Kidney epithelial cell (primary cell): Measurements from ENCODE around the gene XKR8. TPM values are rescaled to one million over a fixed set of nuclear protein-coding genes. Genes with fewer than 3 reads are reported as not detected.

Experiments
- DNase-seq: peaks from one replicate; pipeline ENCODE4 v3.0.0-alpha.2; 2010; ENCODE audit warnings: low read depth
- H3K27me3 ChIP-seq: 2 replicates; pipeline ENCODE4 v1.6.0; 2011; ENCODE audit warnings: low read length; ENCODE audit not compliant: control insufficient read depth, insufficient read depth
- H3K36me3 ChIP-seq: 2 replicates; pipeline ENCODE4 v1.5.1; 2011; ENCODE audit warnings: low read length; ENCODE audit not compliant: control insufficient read depth, insufficient read depth
- H3K4me3 ChIP-seq: 2 replicates; pipeline ENCODE4 v1.5.1; 2011; ENCODE audit warnings: low read depth, mild to moderate bottlenecking, control low read depth, low read length
- total RNA-seq: library from RNA; depleted of rRNA; stranded (reverse); fragments of >200 nt; gene quantifications from 2 replicates; pipeline ENCODE4 v1.2.3, GENCODE V29; 2015
- TF ChIP-seq, protein P1 (sequence below): IDR thresholded peaks from 2 replicates; pipeline ENCODE4 v1.5.1; 2011; ENCODE audit warnings: mild to moderate bottlenecking, moderate library complexity, low read length, control low read depth, inconsistent platforms; ENCODE audit not compliant: insufficient read depth, poor library complexity, severe bottlenecking

The XKR8 gene
- total RNA-seq, 1 donor from 2014 or later: 11.7 TPM

DNA sequence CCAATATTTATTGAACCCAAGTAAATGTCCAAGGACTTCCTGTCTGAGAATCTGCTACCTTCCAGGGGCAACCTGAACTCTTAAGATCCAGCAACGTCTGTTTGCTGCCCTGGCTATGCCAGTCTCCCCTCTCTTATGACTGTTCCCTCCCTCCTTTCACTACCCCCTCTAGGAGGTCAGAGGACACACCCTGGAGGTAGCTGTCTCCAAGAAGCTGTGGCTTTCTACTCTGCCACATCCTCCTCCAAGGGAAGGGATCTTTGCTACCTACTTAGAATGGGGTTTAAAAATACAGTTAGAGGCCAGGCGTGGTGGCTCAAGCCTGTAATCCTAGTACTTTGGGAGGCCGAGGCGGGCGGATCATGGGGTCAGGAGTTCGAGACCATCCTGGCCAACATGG lies 28.6 kb upstream of the XKR8 start:
- TF ChIP-seq, protein P1, sequence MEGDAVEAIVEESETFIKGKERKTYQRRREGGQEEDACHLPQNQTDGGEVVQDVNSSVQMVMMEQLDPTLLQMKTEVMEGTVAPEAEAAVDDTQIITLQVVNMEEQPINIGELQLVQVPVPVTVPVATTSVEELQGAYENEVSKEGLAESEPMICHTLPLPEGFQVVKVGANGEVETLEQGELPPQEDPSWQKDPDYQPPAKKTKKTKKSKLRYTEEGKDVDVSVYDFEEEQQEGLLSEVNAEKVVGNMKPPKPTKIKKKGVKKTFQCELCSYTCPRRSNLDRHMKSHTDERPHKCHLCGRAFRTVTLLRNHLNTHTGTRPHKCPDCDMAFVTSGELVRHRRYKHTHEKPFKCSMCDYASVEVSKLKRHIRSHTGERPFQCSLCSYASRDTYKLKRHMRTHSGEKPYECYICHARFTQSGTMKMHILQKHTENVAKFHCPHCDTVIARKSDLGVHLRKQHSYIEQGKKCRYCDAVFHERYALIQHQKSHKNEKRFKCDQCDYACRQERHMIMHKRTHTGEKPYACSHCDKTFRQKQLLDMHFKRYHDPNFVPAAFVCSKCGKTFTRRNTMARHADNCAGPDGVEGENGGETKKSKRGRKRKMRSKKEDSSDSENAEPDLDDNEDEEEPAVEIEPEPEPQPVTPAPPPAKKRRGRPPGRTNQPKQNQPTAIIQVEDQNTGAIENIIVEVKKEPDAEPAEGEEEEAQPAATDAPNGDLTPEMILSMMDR: no peak
- H3K36me3 ChIP-seq: no peaks in the 10 kb centered on the region
- H3K4me3 ChIP-seq: no peak overlapping the region
- no peak for DNase-seq
- H3K27me3 ChIP-seq: peaks cover 2% of the 10 kb centered on the region

DNA sequence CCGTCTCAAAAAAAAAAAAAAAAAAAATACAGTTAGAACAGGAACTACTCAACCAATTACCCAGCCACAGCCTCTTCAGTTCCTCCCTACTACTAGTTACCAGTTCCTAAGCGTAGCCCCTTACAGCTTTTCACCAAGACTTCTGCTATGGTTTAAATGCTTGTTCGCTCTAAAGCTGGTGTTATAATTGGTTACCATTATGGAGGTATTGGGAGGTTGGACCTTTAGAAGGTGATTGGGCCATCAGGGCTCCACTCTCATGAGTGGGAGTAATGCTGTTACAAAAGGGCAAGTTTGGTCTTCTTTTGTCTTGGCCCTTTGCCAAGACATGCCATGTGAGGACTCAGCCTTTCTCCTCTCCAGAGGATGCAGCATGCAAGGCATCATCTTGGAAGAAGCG lies 28.0 kb upstream of the XKR8 start:
- peaks cover 2% of the 10 kb centered on the region for H3K27me3 ChIP-seq
- DNase-seq: no peak
- no peak overlapping the region for H3K4me3 ChIP-seq
- H3K36me3 ChIP-seq: no peaks in the 10 kb centered on the region
- TF ChIP-seq, protein P1: no peak

DNA sequence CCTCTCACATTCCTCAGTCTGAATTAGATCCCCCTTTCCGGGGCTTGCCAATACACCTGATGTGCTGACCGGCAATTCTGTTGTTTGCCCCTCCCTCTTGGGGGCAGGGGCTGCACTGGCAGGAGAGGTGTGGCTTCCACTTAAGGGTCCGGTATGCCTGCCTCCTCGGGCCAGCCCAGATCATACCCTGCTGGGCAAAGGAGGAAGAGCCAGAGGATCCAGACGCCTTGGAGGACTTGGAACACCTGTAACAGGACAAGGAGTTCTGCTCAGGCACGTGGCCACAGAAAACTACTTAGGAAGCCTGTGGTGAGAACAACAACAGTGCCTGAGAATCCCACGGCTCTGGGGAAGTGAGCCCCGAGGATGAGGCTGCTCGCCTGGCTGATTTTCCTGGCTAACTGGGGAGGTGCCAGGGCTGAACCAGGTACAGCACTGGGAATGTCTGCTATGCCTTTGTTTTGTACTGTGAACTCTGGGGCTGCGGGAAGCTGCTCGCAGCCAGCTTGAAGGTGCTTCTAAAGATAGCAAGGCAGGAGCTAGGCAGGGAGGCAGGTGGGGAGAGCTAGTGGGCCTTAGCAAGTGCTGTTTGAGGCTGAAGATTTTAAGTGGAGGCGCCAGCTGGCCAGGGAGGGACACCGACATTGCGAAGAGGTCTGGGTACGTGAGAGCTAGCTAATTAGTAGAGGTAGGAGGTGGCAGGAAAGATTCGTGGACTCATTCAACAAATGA lies 24.8 kb upstream of the XKR8 start, which contains the start of gene SMPDL3B:
Gene SMPDL3B (plus strand): TSS at position 183 of the 732 bp plus-strand sequence. CDS start 184 bp downstream, at position 367.
- H3K36me3 ChIP-seq: no peaks in the 10 kb centered on the region
- TF ChIP-seq, protein P1: peak; percentile 40
- H3K4me3 ChIP-seq: peak within 1 kb of the TSS; percentile 45
- peak; percentile 35 for DNase-seq
- H3K27me3 ChIP-seq: peaks cover 2% of the 10 kb centered on the region

DNA sequence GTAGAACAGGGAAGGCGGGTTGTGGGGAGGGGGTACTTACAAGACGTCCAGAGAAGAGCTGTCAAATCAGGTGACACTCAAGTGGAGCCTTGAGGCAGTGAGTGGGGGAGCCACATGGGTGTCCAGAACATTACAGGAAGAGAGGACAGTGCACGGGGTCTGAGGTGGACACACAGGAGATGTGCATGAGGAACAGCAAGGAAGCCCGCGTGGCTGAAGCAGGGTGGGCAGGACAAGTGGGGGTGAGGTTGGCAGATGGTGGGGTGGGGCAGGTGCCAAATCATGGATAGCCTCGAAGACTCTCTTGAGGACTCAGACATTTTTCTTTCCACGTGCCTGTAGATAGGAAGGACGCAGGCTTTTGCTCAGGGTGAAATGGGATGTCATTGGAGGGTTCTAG lies 24.1 kb upstream of the XKR8 start:
- Histone ChIP-seq H3K27me3 (peaks cover 2% of the 10 kb centered on the region), H3K36me3 (no peaks in the 10 kb centered on the region), H3K4me3 (peak overlapping the region; percentile 45)
- TF ChIP-seq, protein P1: no peak
- DNase-seq: no peak

DNA sequence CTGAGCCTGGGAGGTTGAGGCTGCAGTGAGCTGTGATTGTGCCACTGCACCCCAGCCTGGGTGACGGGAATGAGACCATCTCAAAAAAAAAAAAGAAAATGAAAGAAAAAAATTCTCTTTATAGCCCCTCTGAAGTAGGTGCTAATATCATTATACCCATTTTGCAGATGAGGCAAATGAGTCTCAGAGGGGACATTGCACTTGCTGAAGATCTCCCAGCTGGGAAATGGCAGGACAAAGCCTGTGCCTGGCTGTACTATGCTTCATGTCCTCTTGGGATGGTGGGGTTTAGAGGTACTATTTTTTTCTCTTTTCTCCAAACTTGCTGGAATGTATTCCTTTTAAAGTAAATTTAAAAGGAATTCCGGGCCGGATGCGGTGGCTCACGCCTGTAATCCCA lies 23.4 kb upstream of the XKR8 start:
- Histone ChIP-seq H3K4me3 (no peak overlapping the region), H3K36me3 (no peaks in the 10 kb centered on the region), H3K27me3 (peaks cover 2% of the 10 kb centered on the region)
- no peak for DNase-seq
- TF ChIP-seq, protein P1: no peak

DNA sequence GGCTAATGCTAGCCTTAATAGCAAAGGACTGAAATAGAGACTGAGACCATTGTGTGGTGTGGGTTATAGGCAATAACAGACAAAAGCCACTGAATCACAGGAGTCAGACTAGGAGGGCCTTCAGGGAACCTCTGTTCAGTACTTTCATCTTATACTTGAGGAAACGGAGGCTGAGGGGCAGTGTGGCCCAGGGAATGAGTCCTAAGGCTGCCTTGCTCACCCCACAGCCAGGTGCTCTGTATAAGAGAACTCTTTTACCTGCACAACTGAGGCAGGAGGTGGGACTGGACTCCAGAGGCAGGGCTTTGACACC lies 22.3 kb upstream of the XKR8 start:
- Histone ChIP-seq H3K27me3 (no peaks in the 10 kb centered on the region), H3K4me3 (no peak overlapping the region), H3K36me3 (no peaks in the 10 kb centered on the region)
- TF ChIP-seq, protein P1: no peak
- DNase-seq: no peak
